WI38 (cell line): ENCODE measurements around the gene CDK5R1.

ENCODE experiments used
- H3K4me3 ChIP-seq: 2 replicates; pipeline ENCODE4 v1.5.1; 2011; ENCODE audit warnings: low read depth, mild to moderate bottlenecking, control low read depth, low read length
- CTCF ChIP-seq: IDR thresholded peaks from 2 replicates; pipeline ENCODE4 v1.5.1; 2012; ENCODE audit warnings: low read depth, mild to moderate bottlenecking, control low read depth, low read length

CDK5R1 gene

DNA sequence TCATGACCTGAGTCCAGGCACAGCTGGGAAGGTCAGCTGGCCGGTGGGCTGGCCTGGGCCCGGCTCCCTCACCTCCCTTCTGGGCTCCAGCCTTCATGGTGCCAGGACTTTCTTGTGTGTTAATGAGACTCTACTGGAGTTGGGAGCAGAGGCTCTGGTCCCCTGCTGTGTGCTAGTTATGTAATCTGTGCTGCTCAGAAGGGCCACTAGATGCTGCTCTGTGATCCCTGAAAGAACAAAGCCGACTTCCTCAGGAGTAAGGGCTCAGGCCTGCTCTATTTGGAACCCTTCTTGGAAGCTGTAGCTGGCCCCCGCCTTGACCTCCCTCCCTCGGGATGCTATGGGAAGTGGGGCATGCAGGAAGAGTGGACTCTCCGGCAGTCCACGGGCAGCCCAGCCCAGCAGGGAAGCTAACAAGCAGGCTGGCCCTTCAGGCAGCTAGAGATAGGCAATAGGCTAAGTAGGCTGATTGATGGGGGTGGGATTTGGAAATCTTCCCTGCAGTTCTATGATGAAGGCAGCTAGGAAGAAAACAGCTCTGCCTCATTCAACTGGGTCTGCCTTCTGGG lies 3.3 kb upstream of the CDK5R1 start:
- TF ChIP-seq CTCF = peak; percentile 65
- no peak overlapping the region for H3K4me3 ChIP-seq

DNA sequence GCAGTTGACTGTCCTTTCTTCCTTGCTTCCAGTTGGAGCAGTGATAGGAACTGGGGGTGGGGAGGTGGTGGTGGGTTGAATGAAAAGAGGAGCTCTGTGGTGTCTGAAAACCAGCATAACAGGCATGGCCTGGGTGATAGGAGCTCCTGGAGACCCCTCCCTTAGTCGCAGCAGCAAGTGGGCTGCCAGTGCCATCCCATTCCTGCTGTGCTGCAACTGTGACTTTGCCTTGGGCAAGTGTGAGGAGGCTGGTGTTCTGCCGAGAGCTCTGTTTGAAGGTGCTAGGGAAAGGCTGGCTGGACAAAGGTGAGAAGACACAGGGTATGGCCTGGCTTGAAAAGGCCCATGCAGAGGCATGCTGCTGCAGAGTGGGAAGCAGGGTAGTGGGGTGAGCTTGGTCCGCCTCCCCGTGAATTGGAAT lies 2.7 kb upstream of the CDK5R1 start:
- no peak for TF ChIP-seq CTCF
- no peak overlapping the region for H3K4me3 ChIP-seq

DNA sequence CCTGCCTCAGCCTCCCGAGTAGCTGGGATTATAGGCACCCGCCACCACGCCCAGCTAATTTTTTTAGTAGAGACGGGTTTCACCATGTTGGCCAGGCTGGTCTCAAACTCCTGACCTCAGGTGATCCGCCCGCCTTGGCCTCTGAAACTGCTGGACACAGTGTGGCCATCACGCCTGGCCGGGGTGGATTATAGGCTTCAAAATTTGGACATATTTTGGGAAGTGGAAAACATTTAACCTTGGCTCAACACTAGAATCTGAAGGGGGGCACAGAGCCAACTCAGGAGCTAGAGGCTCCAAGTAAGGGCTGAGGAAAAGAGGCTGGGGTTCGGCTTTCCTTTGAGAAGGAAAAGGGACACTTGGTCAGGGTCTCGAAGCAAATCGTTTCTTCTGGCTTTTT lies 2.2 kb upstream of the CDK5R1 start:
- TF ChIP-seq CTCF = no peak
- no peak overlapping the region for H3K4me3 ChIP-seq

DNA sequence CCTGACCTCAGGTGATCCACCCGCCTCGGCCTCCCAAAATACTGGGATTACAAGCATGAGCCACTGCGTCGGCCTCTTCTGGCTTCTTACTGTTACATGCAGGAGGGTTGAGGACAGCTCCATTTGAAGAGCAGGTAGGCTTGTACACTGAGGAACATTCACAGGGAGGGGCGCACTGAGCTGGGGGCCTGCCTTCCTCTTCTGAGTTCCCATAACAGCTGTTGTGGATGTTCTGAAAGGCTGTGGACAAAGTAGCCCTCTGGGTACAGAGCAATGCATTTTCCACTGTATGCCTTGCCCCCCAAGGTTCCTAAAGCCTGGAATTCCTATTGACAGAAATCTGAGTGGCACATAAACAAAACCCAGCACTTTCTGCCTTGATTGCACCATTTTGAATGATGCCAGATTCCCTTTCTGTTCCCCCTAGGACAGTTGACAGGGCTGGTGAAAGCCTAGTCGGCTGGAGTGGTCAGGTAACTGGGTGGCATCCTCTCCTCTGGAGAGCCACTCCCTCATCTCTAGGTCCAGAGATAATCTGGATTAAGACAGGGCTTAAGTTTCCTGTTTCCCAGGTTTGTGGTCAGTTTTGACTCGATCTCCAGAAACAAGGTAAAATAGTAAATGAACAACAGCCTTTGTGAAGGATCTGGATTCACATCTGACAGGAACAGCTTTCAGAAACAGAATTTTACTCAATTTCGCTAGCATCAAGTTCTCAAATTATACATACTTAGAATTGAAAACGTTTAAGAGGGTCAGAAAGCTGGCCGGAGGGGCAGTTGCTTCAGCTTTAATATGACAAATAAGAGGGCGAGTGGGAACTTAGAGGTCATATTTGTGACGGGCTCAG lies 1.3 kb upstream of the CDK5R1 start:
- TF ChIP-seq CTCF = no peak
- H3K4me3 ChIP-seq = no peak overlapping the region

DNA sequence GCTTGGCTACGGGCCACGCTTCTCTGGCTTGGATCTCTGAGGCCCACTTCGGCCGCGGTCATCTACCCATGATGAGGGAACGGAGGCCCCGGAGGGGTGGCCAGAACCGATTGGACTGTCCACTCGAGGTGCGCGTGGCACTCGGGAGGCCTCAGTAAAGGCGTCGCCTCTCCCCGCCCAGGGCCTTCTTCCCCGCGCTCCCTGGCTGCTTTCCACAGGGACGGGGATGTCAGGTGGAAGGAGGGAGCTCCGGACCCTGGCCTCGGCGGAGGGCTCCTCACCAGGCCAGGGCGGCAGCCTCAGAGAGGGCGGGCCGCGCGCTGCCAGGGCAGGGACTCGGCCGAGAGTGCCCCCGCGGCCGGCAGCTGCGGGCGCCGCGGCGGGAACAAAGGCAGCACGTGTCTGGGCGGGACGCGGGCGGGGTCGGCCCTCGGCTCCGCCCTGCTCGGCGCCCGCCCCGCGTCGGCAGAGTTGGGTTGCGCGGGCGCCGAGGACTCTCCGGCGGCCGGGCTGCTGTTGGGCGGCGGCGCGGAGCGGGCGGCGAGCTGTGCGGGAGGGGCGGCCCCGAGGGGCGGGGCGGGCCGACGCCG lies 587 bp upstream of the CDK5R1 start:
- peak overlapping the region; percentile 53 for H3K4me3 ChIP-seq
- TF ChIP-seq CTCF = no peak

GRCh38 chr17:32487473-32488176 lies 832 bp downstream of the CDK5R1 start:
- no peak for TF ChIP-seq CTCF
- peak overlapping the region; percentile 62 for H3K4me3 ChIP-seq

GRCh38 chr17:32488177-32488542 lies 1.4 kb downstream of the CDK5R1 start:
- TF ChIP-seq CTCF = no peak
- no peak overlapping the region for H3K4me3 ChIP-seq
